Measurements from ENCODE around the gene EN2.

Gene EN2

GRCh38 chr7:155486783-155487508 lies 29.0 kb downstream of the EN2 start:
- Histone ChIP-seq H3K4me1 (ENCODE audit: insufficient read depth, low read length) (peaks cover 6% of the 10 kb centered on the region), H3K9me3 (ENCODE audit: low read length) (no peaks in the 10 kb centered on the region), H3K9ac (ENCODE audit: low read length) (no peak overlapping the region), H3K27ac (ENCODE audit: low read depth, low read length) (no peak overlapping the region), H3K27me3 (ENCODE audit: control insufficient read depth in 1 of 2, insufficient read depth in 2 of 2, low read length in 2 of 2) (peaks cover 17 to 54% of the 10 kb centered on the region in 2 donors), H3K4me3 (ENCODE audit: low read depth in 1 of 2, low read length in 2 of 2) (no peak overlapping the region), H3K36me3 (ENCODE audit: insufficient read depth, low read length) (no peaks in the 10 kb centered on the region)

GRCh38 chr7:155487509-155488482 lies 29.9 kb downstream of the EN2 start:
- peaks cover 6% of the 10 kb centered on the region for H3K4me1 ChIP-seq (ENCODE audit: insufficient read depth, low read length)
- no peaks in the 10 kb centered on the region for H3K36me3 ChIP-seq (ENCODE audit: insufficient read depth, low read length)
- no peak overlapping the region for H3K4me3 ChIP-seq (ENCODE audit: low read depth in 1 of 2, low read length in 2 of 2)
- peaks cover 15 to 46% of the 10 kb centered on the region in 2 donors for H3K27me3 ChIP-seq (ENCODE audit: control insufficient read depth in 1 of 2, insufficient read depth in 2 of 2, low read length in 2 of 2)
- H3K9ac ChIP-seq (ENCODE audit: low read length), result no peak overlapping the region
- H3K27ac ChIP-seq (ENCODE audit: low read depth, low read length), result no peak overlapping the region
- no peaks in the 10 kb centered on the region for H3K9me3 ChIP-seq (ENCODE audit: low read length)

- Histone ChIP-seq H3K9ac (ENCODE audit: low read length) (no peak overlapping the region), H3K27ac (ENCODE audit: low read depth, low read length) (no peak overlapping the region), H3K4me1 (ENCODE audit: insufficient read depth, low read length) (peaks cover 6% of the 10 kb centered on the region), H3K9me3 (ENCODE audit: low read length) (no peaks in the 10 kb centered on the region), H3K36me3 (ENCODE audit: insufficient read depth, low read length) (no peaks in the 10 kb centered on the region), H3K27me3 (ENCODE audit: control insufficient read depth in 1 of 2, insufficient read depth in 2 of 2, low read length in 2 of 2) (peaks cover 7 to 38% of the 10 kb centered on the region in 2 donors), H3K4me3 (ENCODE audit: low read depth in 1 of 2, low read length in 2 of 2) (no peak overlapping the region)
Observed at GRCh38 chr7:155488483-155489127, 30.7 kb downstream of the EN2 start.

GRCh38 chr7:155489158-155489840 lies 31.4 kb downstream of the EN2 start:
- Histone ChIP-seq H3K27ac (ENCODE audit: low read depth, low read length) (no peak overlapping the region), H3K9me3 (ENCODE audit: low read length) (no peaks in the 10 kb centered on the region), H3K36me3 (ENCODE audit: insufficient read depth, low read length) (no peaks in the 10 kb centered on the region), H3K27me3 (ENCODE audit: control insufficient read depth in 1 of 2, insufficient read depth in 2 of 2, low read length in 2 of 2) (peaks cover under 1 to 31% of the 10 kb centered on the region in 2 donors), H3K9ac (ENCODE audit: low read length) (no peak overlapping the region), H3K4me3 (ENCODE audit: low read depth in 1 of 2, low read length in 2 of 2) (no peak overlapping the region), H3K4me1 (ENCODE audit: insufficient read depth, low read length) (peaks cover 6% of the 10 kb centered on the region)

- H3K9ac ChIP-seq (ENCODE audit: low read length), result peak overlapping the region; percentile 49
- H3K36me3 ChIP-seq (ENCODE audit: insufficient read depth, low read length), result no peaks in the 10 kb centered on the region
- peaks cover 6% of the 10 kb centered on the region for H3K4me1 ChIP-seq (ENCODE audit: insufficient read depth, low read length)
- H3K9me3 ChIP-seq (ENCODE audit: low read length), result no peaks in the 10 kb centered on the region
- peaks cover 0 to 23% of the 10 kb centered on the region in 2 donors for H3K27me3 ChIP-seq (ENCODE audit: control insufficient read depth in 1 of 2, insufficient read depth in 2 of 2, low read length in 2 of 2)
- peak overlapping the region; percentile 27 to 62 for H3K4me3 ChIP-seq (ENCODE audit: low read depth in 1 of 2, low read length in 2 of 2)
- no peak overlapping the region for H3K27ac ChIP-seq (ENCODE audit: low read depth, low read length)
Observed at GRCh38 chr7:155489862-155490696, 32.1 kb downstream of the EN2 start.

- Histone ChIP-seq H3K9ac (ENCODE audit: low read length) (peak overlapping the region; percentile 49), H3K36me3 (ENCODE audit: insufficient read depth, low read length) (no peaks in the 10 kb centered on the region), H3K4me3 (ENCODE audit: low read depth in 1 of 2, low read length in 2 of 2) (peak overlapping the region; percentile 27 to 62), H3K27ac (ENCODE audit: low read depth, low read length) (peak overlapping the region; percentile 3), H3K9me3 (ENCODE audit: low read length) (no peaks in the 10 kb centered on the region), H3K4me1 (ENCODE audit: insufficient read depth, low read length) (peaks cover 6% of the 10 kb centered on the region), H3K27me3 (ENCODE audit: control insufficient read depth in 1 of 2, insufficient read depth in 2 of 2, low read length in 2 of 2) (peaks cover 0 to 24% of the 10 kb centered on the region in 2 donors)
Observed at GRCh38 chr7:155490697-155491628, 33.0 kb downstream of the EN2 start.

GRCh38 chr7:155491812-155492211 lies 33.9 kb downstream of the EN2 start:
- no peaks in the 10 kb centered on the region for H3K36me3 ChIP-seq (ENCODE audit: insufficient read depth, low read length)
- no peak overlapping the region for H3K9ac ChIP-seq (ENCODE audit: low read length)
- H3K4me1 ChIP-seq (ENCODE audit: insufficient read depth, low read length), result peaks cover 6% of the 10 kb centered on the region
- H3K9me3 ChIP-seq (ENCODE audit: low read length), result no peaks in the 10 kb centered on the region
- H3K27me3 ChIP-seq (ENCODE audit: control insufficient read depth in 1 of 2, insufficient read depth in 2 of 2, low read length in 2 of 2), result peaks cover 0 to 27% of the 10 kb centered on the region in 2 donors
- H3K4me3 ChIP-seq (ENCODE audit: low read depth in 1 of 2, low read length in 2 of 2), result no peak overlapping the region
- no peak overlapping the region for H3K27ac ChIP-seq (ENCODE audit: low read depth, low read length)

GRCh38 chr7:155493744-155494538 lies 36.0 kb downstream of the EN2 start:
- no peaks in the 10 kb centered on the region for H3K36me3 ChIP-seq (ENCODE audit: insufficient read depth, low read length)
- no peak overlapping the region for H3K9ac ChIP-seq (ENCODE audit: low read length)
- peaks cover 0 to 26% of the 10 kb centered on the region in 2 donors for H3K27me3 ChIP-seq (ENCODE audit: control insufficient read depth in 1 of 2, insufficient read depth in 2 of 2, low read length in 2 of 2)
- no peak overlapping the region for H3K4me3 ChIP-seq (ENCODE audit: low read depth in 1 of 2, low read length in 2 of 2)
- H3K9me3 ChIP-seq (ENCODE audit: low read length), result no peaks in the 10 kb centered on the region
- peaks cover 6% of the 10 kb centered on the region for H3K4me1 ChIP-seq (ENCODE audit: insufficient read depth, low read length)
- no peak overlapping the region for H3K27ac ChIP-seq (ENCODE audit: low read depth, low read length)

- Histone ChIP-seq H3K9ac (ENCODE audit: low read length) (no peak overlapping the region), H3K4me3 (ENCODE audit: low read depth in 1 of 2, low read length in 2 of 2) (no peak overlapping the region), H3K27ac (ENCODE audit: low read depth, low read length) (no peak overlapping the region), H3K4me1 (ENCODE audit: insufficient read depth, low read length) (peaks cover 6% of the 10 kb centered on the region), H3K36me3 (ENCODE audit: insufficient read depth, low read length) (no peaks in the 10 kb centered on the region), H3K9me3 (ENCODE audit: low read length) (no peaks in the 10 kb centered on the region), H3K27me3 (ENCODE audit: control insufficient read depth in 1 of 2, insufficient read depth in 2 of 2, low read length in 2 of 2) (peaks cover 0 to 22% of the 10 kb centered on the region in 2 donors)
Observed at GRCh38 chr7:155494551-155494950, 36.6 kb downstream of the EN2 start.

All from muscle layer of colon (tissue), 2 donors.